Measurements from ENCODE around the gene ZBTB42. TPM values are rescaled to one million over a fixed set of nuclear protein-coding genes. Genes with fewer than 3 reads are reported as not detected.

Gene ZBTB42
- total and polyA plus RNA-seq, 2 of the 13 experiments (the other 11 are each of a cell fraction or from before 2014, with no cell fraction given): 2.8 to 4.2 TPM

DNA sequence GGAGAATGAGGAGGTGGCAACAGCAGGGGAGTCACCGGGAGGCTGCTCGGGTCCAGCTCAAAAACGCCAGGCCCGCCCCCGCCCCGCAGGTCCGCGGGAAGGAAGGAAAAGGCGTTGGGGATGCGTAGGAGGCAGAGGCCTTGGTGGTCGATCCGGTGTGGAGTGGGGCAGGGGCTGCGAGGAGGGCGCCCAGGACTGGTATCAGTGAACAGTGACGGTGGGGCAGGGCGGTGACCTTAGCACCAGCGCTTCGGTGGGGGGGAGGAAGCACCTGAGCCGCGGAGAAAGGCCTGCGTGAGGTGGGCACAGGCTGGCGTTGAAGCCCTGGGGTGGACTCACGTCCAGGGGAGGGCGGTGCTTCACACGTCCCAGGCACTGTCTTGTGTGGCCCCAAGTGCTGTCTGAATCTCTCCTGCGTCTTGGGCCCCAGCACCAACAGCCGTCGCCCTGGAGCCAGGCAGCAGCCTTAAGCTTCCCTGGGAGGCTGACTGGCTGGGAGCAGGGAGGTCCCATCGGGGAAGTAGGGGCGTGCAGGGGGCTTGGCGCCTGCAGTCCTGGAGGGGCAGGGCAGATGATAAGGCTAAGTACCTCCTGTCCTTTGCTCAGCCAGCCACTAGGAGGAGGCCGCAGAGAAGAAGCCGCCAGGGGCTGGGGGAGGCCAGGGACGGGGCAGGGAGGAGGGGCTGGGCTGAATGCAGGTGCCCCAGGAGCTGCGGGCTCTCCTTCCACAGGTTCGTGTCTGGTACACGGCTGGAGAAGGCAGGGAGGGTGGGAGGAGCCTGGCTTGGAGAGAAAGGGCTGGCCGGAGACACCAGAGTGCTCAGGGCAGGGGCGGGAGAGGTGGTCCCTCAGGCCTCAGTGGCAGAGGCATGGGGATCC, 26.5 kb downstream of the ZBTB42 start:
- no peaks in the 10 kb centered on the region for H3K79me2 ChIP-seq (ENCODE audit: insufficient read depth, low read length)
- peak overlapping the region; percentile 61 for H3K9ac ChIP-seq (ENCODE audit: insufficient read depth, low read depth, low read length)
- peak overlapping the region; percentile 95 for H3K4me2 ChIP-seq (ENCODE audit: low read depth, low read length)
- FAIRE-seq: no peak
- H3K27me3 ChIP-seq (ENCODE audit: control insufficient read depth in 1 of 2, insufficient read depth in 2 of 2, low read length in 2 of 2): no peaks in the 10 kb centered on the region; a peak in 1 of 5 replicates
- H3K36me3 ChIP-seq (replicated peaks in 1 of 2; ENCODE audit: control insufficient read depth in 1 of 2, insufficient read depth in 2 of 2, low read length in 2 of 2): no peaks in the 10 kb centered on the region
- no peaks in the 10 kb centered on the region for H3K9me3 ChIP-seq (ENCODE audit: low read length)
- peaks cover 18% of the 10 kb centered on the region for H3K4me1 ChIP-seq (ENCODE audit: insufficient read depth, low read length)
- 1% methylated on average over 24 of the region's 39 CpGs for WGBS (ENCODE audit: low lambda C conversion rate)
- no peak overlapping the region for H2AFZ ChIP-seq (ENCODE audit: low read length)
- peak overlapping the region; percentile 66 to 82 (median 77) for H3K4me3 ChIP-seq (replicated peaks in 1 of 3; ENCODE audit: insufficient read depth in 1 of 3, low read depth in 2 of 3, low read length in 3 of 3)
- TSS peak; percentile 62 for BruUV-seq (replicated peaks)
- DNase-seq (ENCODE audit: low spot score): peak; percentile 76
- peak overlapping the region; percentile 56 for H3K27ac ChIP-seq (ENCODE audit: extremely low read length, insufficient read depth, low read length)
- CTCF ChIA-PET (ENCODE audit: low intra/inter-chr PET ratio, low total read pairs): interaction anchor here (1.1 to 3.0 kb wide), 2 partner anchors 43 to 59 kb away, joined by 4 to 10 read pairs; no protein-coding TSS in a partner anchor
- POLR2A ChIA-PET: interaction anchor here (1.0 to 2.8 kb wide), 12 partner anchors 19 to 162 kb away, joined by 3 to 36 read pairs (median 4); partner anchors contain the start of genes CEP170B, SIVA1 and ZBTB42
- in situ Hi-C loops (cut with HindIII; ENCODE audit: extremely low pct_ligation_motif_present, low pct_unique_long_range_greater_than_20kb) (loop anchor here (5.0 to 10.0 kb wide), 2 partner anchors 40 to 173 kb away; partner anchors contain the start of gene CEP170B), intact Hi-C loops (cut with micrococcal nuclease; ENCODE audit: unreplicated experiment) (loop anchor here (2.0 kb wide), 1 partner anchor 37 kb away; the partner anchor contains the start of gene CEP170B)
- ATAC-seq: peak; percentile 93
- no peaks in the 10 kb centered on the region for H4K20me1 ChIP-seq (ENCODE audit: insufficient read depth, low read length)
- no peak for TF ChIP-seq HCFC1 (IDR thresholded peaks at IDR 0.05; ENCODE audit: low read depth, low read length)
- TF ChIP-seq, protein P1, sequence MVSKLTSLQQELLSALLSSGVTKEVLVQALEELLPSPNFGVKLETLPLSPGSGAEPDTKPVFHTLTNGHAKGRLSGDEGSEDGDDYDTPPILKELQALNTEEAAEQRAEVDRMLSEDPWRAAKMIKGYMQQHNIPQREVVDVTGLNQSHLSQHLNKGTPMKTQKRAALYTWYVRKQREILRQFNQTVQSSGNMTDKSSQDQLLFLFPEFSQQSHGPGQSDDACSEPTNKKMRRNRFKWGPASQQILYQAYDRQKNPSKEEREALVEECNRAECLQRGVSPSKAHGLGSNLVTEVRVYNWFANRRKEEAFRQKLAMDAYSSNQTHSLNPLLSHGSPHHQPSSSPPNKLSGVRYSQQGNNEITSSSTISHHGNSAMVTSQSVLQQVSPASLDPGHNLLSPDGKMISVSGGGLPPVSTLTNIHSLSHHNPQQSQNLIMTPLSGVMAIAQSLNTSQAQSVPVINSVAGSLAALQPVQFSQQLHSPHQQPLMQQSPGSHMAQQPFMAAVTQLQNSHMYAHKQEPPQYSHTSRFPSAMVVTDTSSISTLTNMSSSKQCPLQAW (CRISPR knock-in tag; IDR thresholded peaks at IDR 0.05): peak; percentile 16; the same call in 1 of the 2 replicates
- TF ChIP-seq ZNF777 (CRISPR knock-in tag; IDR thresholded peaks at IDR 0.05): peak; percentile 94
- TF ChIP-seq, protein P2, sequence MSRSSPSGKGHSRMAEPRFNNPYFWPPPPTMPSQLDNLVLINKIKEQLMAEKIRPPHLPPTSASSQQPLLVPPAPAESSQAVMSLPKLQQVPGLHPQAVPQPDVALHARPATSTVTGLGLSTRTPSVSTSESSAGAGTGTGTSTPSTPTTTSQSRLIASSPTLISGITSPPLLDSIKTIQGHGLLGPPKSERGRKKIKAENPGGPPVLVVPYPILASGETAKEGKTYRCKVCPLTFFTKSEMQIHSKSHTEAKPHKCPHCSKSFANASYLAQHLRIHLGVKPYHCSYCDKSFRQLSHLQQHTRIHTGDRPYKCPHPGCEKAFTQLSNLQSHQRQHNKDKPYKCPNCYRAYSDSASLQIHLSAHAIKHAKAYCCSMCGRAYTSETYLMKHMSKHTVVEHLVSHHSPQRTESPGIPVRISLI (CRISPR knock-in tag; IDR thresholded peaks at IDR 0.05; ENCODE audit: borderline replicate concordance): peak; percentile 3; the same call in 1 of the 2 replicates
- TF ChIP-seq KAT2B (IDR thresholded peaks at IDR 0.05; ENCODE audit: borderline replicate concordance, low read depth, low read length): no peak
- TF ChIP-seq MED1 (CRISPR knock-in tag; IDR thresholded peaks at IDR 0.05): no peak
- 0 out of 2 replicates have a peak, but pooled peaks have one; percentile 14 for TF ChIP-seq SIN3A (IDR thresholded peaks at IDR 0.05; ENCODE audit: borderline replicate concordance, low read depth, low read length)
- TF ChIP-seq SOX6 (IDR thresholded peaks at IDR 0.05): no peak
- 0 out of 2 replicates have a peak, but pooled peaks have one; percentile 10 for TF ChIP-seq SOX6 (CRISPR knock-in tag; IDR thresholded peaks at IDR 0.05)
- TF ChIP-seq, protein P3, sequence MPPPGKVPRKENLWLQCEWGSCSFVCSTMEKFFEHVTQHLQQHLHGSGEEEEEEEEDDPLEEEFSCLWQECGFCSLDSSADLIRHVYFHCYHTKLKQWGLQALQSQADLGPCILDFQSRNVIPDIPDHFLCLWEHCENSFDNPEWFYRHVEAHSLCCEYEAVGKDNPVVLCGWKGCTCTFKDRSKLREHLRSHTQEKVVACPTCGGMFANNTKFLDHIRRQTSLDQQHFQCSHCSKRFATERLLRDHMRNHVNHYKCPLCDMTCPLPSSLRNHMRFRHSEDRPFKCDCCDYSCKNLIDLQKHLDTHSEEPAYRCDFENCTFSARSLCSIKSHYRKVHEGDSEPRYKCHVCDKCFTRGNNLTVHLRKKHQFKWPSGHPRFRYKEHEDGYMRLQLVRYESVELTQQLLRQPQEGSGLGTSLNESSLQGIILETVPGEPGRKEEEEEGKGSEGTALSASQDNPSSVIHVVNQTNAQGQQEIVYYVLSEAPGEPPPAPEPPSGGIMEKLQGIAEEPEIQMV (CRISPR knock-in tag; IDR thresholded peaks at IDR 0.05; ENCODE audit: low read depth): no peak
- TF ChIP-seq PHF8 (CRISPR knock-in tag; IDR thresholded peaks at IDR 0.05): peak; percentile 42; the same call in 1 of the 2 replicates
- TF ChIP-seq, protein P4, sequence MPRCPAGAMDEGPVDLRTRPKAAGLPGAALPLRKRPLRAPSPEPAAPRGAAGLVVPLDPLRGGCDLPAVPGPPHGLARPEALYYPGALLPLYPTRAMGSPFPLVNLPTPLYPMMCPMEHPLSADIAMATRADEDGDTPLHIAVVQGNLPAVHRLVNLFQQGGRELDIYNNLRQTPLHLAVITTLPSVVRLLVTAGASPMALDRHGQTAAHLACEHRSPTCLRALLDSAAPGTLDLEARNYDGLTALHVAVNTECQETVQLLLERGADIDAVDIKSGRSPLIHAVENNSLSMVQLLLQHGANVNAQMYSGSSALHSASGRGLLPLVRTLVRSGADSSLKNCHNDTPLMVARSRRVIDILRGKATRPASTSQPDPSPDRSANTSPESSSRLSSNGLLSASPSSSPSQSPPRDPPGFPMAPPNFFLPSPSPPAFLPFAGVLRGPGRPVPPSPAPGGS (CRISPR knock-in tag; IDR thresholded peaks at IDR 0.05): 0 out of 2 replicates have a peak, but pooled peaks have one; percentile 30
- TF ChIP-seq ZBTB7A (CRISPR knock-in tag; IDR thresholded peaks at IDR 0.05): peak; percentile 86; the same call in 1 of the 2 replicates
- peak; percentile 38 for TF ChIP-seq STAG1 (CRISPR knock-in tag; IDR thresholded peaks at IDR 0.05)
- peak; percentile 42; the same call in 1 of the 2 replicates for TF ChIP-seq GABPB1 (CRISPR knock-in tag; IDR thresholded peaks at IDR 0.05)
- TF ChIP-seq RAD21 (CRISPR knock-in tag; IDR thresholded peaks at IDR 0.05): peak; percentile 69
- TF ChIP-seq IKZF1 (IDR thresholded peaks at IDR 0.05): no peak
- no peak for TF ChIP-seq ZNF883 (CRISPR knock-in tag; IDR thresholded peaks at IDR 0.05; ENCODE audit: not compliant biosample characterization)

All from HepG2 (cell line).